HG03521 (cell line): ENCODE measurements around the gene ICAM1.
"Not testable (repeated sequence)": the region's sequence is repeated elsewhere in the genome, so short reads cannot be mapped to it uniquely, and the experiment has no call there.

Experiments used
- ATAC-seq: cut with Tn5 transposase; IDR thresholded peaks from one replicate; pipeline ENCODE4 v1.9.1; 2021; ENCODE audit warnings: mild to moderate bottlenecking, moderate library complexity; ENCODE audit not compliant: unreplicated experiment

The ICAM1 gene

DNA sequence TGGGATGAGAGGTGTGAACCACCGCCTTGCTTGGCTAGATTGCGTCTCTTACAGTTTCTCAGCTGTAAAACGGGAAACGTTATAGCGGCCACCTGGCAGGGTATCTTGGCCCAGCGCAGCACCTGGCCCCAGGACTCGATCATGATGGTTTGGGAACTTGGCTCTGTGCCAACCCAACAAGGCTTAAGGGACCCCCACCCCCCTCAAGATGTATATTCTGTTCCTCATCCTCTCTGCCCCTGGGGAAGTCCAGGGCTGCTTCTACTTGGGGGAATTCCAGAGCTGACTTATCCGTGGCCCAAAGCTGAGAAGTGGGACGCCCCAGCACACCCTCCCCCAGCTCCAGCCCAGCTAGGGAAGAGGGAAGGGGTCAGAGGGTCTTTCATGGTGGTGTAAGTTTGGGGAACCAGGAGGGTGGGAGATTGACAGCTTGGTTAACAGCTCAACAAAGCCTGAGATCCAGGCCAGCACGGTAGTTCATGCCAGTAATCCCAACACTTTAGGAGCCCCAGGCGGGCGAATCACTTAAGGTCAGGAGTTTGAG lies 695 bp downstream of the ICAM1 start:
- ATAC-seq, result no peak

DNA sequence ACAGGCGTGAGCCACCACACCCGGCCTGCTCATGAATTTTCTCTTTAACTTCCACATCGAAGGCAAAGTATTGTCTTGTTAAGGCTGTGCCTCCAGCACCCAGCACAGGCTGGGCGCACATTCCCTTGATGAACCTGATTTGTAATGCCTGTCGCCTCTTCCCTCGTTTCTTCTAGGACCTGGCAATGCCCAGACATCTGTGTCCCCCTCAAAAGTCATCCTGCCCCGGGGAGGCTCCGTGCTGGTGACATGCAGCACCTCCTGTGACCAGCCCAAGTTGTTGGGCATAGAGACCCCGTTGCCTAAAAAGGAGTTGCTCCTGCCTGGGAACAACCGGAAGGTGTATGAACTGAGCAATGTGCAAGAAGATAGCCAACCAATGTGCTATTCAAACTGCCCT lies 3.7 kb downstream of the ICAM1 start:
- ATAC-seq, result no peak

DNA sequence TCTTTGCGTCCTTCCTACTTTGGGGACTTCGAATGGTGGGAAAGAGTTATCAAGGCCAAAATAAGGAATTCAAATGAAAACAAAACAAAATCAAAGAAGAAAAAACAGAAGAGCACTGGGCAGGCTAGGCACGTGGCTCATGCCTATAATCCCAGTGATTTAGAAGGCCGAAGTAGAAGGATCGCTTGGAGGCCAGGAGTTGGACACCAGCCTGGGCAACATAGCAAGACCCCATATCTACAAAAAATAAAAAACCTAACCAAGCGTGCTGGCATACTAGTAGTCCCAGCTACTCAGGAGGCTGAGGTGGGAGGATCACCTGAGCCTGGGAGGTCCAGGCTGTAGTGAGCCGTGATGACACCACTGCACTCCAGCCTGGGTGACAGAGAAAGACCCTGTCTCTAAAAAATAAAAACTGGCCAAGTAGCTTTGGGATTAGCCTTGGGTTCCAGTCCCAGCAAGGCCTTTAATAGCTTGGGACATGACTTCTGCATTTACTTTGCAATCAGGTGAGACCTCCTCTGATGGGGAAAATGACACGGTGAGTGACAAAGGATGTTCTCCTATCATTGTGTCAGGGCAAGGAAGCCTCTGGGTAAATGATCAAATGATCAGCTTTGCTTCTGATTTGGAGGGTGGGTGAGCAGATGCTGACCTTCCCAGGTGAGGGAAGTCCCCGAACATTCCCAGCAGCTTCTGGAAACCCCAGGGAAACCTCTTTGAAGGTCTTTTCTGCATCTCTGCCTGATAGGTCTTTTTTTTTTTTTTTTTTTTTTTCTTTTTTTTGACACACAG lies 7.1 kb downstream of the ICAM1 start:
- no peak for ATAC-seq

DNA sequence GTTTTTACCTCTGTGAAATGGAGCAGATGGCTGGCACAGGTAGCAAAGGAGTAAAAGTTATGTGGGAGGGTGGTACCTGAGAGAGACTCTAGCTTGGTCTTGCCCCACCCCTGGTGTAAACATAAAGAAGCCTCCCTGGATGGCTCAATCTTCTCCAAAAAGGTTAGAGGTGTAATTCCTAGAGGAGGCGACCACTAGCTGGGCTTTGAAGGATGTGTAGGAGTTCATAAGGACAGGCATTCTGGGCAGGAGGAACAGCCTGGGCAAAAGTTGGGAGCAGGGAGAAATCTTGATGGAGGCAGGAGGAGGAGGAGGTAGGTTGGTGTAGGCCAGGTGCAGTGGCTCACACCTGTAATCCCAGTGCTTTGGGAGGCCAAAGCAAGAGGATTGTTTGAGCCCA lies 8.0 kb downstream of the ICAM1 start:
- no peak for ATAC-seq

DNA sequence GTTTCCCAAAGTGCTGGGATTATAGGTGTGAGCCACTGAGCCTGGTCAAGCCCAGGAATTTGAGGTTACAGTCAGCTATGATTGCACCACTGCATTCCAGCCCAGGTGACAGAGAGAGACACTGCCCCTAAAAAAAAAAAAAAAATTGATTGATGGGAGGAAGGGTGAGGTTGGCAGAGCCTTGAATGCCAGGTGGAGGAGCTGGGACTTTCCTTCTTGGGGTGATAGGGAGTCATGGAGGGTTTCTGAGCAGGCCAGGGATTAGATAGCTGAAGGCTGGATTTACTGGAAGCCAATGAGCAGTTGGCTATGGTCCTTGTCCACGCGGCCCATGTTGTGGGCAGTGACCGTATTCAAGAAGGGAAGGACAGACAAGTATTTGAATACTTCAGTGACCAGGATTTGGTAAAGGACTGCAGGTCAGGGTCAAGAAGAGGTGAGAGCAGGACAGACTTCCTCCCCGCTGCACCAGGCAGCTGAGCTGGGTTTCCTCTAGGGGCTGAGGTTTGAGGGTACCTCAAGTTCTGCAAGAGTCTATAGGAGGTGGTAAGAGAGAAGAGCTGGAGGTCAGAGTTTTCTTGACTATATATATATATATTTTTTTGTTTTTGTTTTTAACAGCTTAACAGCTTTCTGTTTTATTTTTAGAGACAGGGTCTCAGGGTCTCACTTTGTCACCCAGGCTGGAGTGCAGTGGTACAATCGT lies 9.0 kb downstream of the ICAM1 start:
- ATAC-seq, result no peak

DNA sequence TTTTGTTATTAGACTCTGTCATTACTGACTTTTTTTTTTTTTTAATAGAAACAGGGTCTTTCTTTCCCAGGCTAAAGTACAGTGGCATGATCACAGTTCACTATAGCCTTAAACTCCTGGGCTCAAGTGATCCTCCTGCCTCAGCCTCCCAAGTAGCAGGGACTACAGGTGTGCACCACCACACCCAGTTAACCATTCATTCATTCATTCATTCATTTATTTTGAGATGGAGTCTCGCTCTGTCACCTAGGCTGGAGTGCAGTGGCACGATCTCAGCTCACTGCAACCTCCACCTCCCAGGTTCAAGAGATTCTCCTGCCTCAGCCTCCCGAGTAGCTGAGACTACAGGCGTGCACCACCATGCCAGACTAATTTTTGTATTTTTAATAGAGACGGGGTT lies 11.1 kb downstream of the ICAM1 start:
- not testable (repeated sequence) for ATAC-seq

DNA sequence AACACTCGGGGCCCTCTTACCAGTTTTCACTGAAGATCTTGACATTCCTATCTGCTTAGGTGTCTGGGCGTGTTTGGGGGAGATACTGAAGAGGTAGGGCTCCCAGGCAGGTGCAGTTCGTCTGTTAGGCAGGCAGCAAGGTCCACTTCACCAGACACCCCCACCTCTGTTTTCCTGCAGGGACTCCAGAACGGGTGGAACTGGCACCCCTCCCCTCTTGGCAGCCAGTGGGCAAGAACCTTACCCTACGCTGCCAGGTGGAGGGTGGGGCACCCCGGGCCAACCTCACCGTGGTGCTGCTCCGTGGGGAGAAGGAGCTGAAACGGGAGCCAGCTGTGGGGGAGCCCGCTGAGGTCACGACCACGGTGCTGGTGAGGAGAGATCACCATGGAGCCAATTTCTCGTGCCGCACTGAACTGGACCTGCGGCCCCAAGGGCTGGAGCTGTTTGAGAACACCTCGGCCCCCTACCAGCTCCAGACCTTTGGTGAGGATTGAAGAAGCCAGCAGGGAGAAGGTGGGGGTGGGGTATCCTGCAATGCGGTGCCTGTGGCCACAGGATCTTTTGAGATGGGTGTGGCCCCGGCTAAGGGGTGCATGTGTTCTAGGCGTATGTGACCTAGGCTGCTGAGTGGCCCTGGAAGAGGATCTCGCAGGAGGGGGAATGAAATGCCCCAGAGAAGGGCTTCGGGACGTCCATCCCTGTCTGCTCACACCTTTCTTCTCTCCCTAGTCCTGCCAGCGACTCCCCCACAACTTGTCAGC lies 12.6 kb downstream of the ICAM1 start:
- ATAC-seq, result no peak

DNA sequence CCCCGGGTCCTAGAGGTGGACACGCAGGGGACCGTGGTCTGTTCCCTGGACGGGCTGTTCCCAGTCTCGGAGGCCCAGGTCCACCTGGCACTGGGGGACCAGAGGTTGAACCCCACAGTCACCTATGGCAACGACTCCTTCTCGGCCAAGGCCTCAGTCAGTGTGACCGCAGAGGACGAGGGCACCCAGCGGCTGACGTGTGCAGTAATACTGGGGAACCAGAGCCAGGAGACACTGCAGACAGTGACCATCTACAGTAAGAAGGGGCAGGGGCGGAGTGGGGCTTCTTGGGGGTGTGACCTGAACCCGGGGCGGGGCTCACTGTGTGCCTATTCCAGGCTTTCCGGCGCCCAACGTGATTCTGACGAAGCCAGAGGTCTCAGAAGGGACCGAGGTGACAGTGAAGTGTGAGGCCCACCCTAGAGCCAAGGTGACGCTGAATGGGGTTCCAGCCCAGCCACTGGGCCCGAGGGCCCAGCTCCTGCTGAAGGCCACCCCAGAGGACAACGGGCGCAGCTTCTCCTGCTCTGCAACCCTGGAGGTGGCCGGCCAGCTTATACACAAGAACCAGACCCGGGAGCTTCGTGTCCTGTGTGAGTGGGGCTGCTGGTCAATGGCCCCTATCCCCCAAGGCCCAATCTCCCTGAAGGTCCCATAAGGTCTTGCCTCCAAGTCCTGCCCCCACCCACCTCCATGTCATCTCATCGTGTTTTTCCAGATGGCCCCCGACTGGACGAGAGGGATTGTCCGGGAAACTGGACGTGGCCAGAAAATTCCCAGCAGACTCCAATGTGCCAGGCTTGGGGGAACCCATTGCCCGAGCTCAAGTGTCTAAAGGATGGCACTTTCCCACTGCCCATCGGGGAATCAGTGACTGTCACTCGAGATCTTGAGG lies 13.4 kb downstream of the ICAM1 start:
- ATAC-seq, result no peak

DNA sequence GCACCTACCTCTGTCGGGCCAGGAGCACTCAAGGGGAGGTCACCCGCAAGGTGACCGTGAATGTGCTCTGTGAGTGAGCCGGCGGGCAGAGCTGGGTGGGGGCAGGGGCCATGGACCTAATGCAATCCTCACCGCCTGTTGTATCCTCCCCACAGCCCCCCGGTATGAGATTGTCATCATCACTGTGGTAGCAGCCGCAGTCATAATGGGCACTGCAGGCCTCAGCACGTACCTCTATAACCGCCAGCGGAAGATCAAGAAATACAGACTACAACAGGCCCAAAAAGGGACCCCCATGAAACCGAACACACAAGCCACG lies 14.0 kb downstream of the ICAM1 start:
- ATAC-seq, result no peak

DNA sequence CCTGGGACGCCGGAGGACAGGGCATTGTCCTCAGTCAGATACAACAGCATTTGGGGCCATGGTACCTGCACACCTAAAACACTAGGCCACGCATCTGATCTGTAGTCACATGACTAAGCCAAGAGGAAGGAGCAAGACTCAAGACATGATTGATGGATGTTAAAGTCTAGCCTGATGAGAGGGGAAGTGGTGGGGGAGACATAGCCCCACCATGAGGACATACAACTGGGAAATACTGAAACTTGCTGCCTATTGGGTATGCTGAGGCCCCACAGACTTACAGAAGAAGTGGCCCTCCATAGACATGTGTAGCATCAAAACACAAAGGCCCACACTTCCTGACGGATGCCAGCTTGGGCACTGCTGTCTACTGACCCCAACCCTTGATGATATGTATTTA lies 14.5 kb downstream of the ICAM1 start:
- no peak for ATAC-seq

DNA sequence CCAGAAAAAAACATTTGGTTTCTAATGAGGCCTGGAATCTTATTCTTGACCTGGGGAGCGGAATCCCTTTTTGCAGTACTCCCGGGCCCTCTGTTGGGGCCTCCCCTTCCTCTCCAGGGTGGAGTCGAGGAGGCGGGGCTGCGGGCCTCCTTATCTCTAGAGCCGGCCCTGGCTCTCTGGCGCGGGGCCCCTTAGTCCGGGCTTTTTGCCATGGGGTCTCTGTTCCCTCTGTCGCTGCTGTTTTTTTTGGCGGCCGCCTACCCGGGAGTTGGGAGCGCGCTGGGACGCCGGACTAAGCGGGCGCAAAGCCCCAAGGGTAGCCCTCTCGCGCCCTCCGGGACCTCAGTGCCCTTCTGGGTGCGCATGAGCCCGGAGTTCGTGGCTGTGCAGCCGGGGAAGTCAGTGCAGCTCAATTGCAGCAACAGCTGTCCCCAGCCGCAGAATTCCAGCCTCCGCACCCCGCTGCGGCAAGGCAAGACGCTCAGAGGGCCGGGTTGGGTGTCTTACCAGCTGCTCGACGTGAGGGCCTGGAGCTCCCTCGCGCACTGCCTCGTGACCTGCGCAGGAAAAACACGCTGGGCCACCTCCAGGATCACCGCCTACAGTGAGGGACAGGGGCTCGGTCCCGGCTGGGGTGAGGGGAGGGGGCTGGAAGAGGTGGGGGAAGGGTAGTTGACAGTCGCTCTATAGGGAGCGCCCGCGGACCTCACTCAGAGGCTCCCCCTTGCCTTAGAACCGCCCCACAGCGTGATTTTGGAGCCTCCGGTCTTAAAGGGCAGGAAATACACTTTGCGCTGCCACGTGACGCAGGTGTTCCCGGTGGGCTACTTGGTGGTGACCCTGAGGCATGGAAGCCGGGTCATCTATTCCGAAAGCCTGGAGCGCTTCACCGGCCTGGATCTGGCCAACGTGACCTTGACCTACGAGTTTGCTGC lies 16.1 kb downstream of the ICAM1 start, which contains the start of gene ICAM4:
Gene ICAM4, plus strand, starts transcription at position 153 of the 935 bp plus-strand sequence. Its CDS starts 58 bp downstream, at position 211.
- no peak for ATAC-seq

DNA sequence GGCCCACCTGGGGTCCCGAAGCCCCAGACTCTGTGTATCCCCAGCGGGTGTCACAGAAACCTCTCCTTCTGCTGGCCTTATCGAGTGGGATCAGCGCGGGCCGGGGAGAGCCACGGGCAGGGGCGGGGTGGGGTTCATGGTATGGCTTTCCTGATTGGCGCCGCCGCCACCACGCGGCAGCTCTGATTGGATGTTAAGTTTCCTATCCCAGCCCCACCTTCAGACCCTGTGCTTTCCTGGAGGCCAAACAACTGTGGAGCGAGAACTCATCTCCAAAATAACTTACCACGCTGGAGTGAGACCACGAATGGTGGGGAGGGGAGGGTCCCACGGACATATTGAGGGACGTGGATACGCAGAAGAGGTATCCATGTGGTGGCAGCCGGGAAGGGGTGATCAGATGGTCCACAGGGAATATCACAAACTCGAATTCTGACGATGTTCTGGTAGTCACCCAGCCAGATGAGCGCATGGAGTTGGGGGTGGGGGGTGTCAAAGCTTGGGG lies 17.8 kb downstream of the ICAM1 start:
- ATAC-seq, result no peak

DNA sequence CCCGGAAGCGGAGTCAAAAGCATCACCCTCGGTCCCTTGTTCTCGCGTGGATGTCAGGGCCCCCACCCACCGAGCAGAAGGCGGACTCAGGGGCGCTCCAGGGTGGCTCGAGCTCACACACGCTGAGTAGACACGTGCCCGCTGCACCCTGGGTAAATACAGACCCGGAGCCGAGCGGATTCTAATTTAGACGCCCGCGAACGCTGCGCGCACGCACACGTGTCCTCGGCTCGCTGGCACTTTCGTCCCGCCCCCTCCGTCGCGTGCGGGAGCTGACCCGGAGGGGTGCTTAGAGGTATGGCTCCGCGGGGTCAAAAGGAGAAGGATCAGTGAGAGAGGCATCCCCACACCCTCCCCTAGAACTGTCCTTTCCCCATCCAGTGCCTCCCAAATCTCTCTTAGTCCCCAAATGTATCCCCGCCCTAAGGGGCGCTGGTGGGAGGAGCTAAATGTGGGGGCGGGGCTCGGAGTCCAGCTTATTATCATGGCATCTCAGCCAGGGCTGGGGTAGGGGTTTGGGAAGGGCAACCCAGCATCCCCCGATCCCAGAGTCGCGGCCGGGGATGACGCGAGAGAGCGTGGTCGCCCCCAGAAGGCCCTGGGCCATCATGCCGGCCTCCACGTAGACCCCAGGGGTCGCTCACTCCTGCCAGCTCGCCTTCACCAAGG lies 18.4 kb downstream of the ICAM1 start:
- ATAC-seq, result no peak

DNA sequence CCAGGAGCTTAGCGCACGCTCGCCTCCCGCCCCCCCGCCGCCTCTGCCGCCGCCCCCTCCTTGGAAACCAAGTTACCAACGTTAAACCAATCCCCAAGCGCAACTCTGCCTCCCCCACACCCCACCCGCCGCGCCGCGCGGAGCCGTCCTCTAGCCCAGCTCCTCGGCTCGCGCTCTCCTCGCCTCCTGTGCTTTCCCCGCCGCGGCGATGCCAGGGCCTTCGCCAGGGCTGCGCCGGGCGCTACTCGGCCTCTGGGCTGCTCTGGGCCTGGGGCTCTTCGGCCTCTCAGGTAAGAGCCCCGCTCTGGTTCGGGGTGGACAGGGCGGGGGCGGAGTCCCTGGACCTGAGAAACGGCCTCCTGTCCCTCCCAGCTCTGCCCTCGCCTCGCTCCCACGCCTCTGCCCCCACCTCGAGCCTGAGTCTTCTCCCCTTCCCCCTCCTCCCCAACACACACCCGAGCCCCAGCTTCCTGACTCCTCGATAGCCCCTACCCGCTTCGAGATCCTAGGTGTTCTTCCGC lies 19.0 kb downstream of the ICAM1 start, which contains the start of gene ICAM5:
Gene ICAM5, plus strand, starts transcription at position 117 of the 521 bp plus-strand sequence. Its CDS starts 92 bp downstream, at position 209.
- no peak for ATAC-seq

DNA sequence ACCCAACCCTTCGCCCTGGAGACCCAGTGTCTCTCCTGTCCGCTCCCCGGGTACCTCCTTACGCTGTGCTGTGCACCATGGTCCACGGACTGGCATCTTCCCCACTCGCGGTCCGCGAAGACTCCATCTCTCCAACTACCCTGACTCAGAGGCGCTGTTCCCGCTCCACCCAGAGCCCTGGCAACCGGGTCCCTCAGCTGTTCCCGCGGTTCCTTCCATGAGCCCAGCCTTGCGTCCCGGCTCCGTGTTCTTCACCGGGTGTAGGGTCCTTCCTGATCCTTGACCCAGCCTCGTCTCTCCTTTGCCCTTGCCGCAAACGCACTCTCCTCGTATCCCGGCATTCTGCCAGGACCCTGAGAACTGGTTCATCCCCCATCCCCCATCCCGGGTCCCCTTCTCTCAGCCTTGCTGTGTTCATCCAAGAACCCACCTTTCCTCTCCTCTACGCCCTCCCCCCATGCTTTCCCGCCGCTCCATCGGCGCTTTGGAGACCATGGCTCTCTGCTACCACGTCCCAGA lies 19.5 kb downstream of the ICAM1 start:
- ATAC-seq, result no peak

DNA sequence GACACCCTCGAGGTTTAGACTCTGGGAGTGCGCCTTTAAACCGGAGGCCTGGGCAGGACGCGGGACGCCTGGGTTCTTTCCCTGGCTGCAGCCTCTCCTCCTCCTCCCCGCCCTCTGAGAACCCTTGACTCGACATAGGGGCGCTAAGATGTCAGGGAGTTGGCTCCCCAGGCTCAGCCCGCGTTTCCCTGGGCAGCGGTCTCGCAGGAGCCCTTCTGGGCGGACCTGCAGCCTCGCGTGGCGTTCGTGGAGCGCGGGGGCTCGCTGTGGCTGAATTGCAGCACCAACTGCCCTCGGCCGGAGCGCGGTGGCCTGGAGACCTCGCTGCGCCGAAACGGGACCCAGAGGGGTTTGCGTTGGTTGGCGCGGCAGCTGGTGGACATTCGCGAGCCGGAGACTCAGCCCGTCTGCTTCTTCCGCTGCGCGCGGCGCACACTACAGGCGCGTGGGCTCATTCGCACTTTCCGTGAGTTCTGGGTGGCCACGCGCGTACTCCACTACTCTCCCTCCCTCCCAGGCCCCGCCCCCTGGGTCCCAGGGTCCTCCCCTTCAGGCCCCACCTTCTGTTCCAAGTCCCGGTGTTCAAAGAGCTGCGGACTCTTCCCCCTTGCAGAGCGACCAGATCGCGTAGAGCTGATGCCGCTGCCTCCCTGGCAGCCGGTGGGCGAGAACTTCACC lies 20.1 kb downstream of the ICAM1 start:
- no peak for ATAC-seq

DNA sequence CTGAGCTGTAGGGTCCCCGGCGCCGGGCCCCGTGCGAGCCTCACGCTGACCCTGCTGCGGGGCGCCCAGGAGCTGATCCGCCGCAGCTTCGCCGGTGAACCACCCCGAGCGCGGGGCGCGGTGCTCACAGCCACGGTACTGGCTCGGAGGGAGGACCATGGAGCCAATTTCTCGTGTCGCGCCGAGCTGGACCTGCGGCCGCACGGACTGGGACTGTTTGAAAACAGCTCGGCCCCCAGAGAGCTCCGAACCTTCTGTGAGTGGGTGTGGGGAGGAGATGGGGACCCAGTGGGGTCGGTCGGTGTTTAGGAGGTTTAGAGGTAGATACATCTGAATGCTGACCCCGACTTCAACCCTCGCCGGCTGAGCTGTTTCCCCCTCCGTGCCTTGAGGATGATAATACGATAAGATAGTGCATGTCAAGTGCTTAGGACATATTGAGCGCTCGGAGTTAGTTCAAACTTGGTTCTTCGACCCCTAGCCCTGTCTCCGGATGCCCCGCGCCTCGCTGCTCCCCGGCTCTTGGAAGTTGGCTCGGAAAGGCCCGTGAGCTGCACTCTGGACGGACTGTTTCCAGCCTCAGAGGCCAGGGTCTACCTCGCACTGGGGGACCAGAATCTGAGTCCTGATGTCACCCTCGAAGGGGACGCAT lies 20.8 kb downstream of the ICAM1 start:
- no peak for ATAC-seq
